KMS-11 (cell line): ENCODE results near the gene CRLF2.

Experiments used
- H2AFZ ChIP-seq: fragments of 200-600 bp; sonication (generic); 2 replicates; pipeline ENCODE4 v1.6.1; 2016; ENCODE audit warnings: antibody characterized with exemption, mixed run types, low read depth
- H3K27ac ChIP-seq: fragments of 200-600 bp; sonication (generic); 2 replicates; pipeline ENCODE4 v1.6.1; 2016; ENCODE audit warnings: mild to moderate bottlenecking, mixed run types
- H3K27me3 ChIP-seq: fragments of 200-600 bp; sonication (generic); 2 replicates; pipeline ENCODE4 v1.6.1; 2017; ENCODE audit warnings: mild to moderate bottlenecking, low read depth, mixed run types, moderate library complexity; ENCODE audit not compliant: insufficient read depth
- H3K36me3 ChIP-seq: fragments of 200-600 bp; sonication (generic); 2 replicates; pipeline ENCODE4 v1.6.1; 2017; ENCODE audit warnings: mild to moderate bottlenecking, mixed run types; ENCODE audit not compliant: insufficient read depth
- H3K4me1 ChIP-seq: fragments of 200-600 bp; sonication (generic); 2 replicates; pipeline ENCODE4 v1.6.1; 2016; ENCODE audit warnings: mild to moderate bottlenecking, low read depth, mixed run types; ENCODE audit not compliant: poor library complexity, severe bottlenecking
- H3K4me2 ChIP-seq: fragments of 200-600 bp; sonication (generic); 2 replicates; pipeline ENCODE4 v1.7.0; 2016; ENCODE audit warnings: mild to moderate bottlenecking, mixed run types
- H3K4me3 ChIP-seq: fragments of 200-600 bp; sonication (generic); IDR thresholded peaks from 2 replicates; pipeline ENCODE4 v1.6.1; 2017; ENCODE audit warnings: low read depth, low read length, mixed read lengths; ENCODE audit not compliant: insufficient read depth
- H3K79me2 ChIP-seq: fragments of 200-600 bp; sonication (generic); 2 replicates; pipeline ENCODE4 v1.6.1; 2016; ENCODE audit warnings: low read depth, mixed run types; ENCODE audit not compliant: insufficient read depth
- H3K9ac ChIP-seq: fragments of 200-600 bp; sonication (generic); 2 replicates; pipeline ENCODE4 v1.6.1; 2016; ENCODE audit warnings: mild to moderate bottlenecking, mixed run types
- H4K20me1 ChIP-seq: fragments of 200-600 bp; sonication (generic); 2 replicates; pipeline ENCODE4 v1.6.1; 2016; ENCODE audit warnings: mild to moderate bottlenecking, mixed run types; ENCODE audit not compliant: insufficient read depth
- CTCF ChIP-seq: fragments of 200-600 bp; sonication (generic); conservative IDR thresholded peaks from 2 replicates; pipeline ENCODE4 v1.6.1; 2017; ENCODE audit warnings: low read depth, mild to moderate bottlenecking, antibody characterized with exemption, low read length, moderate library complexity, mixed read lengths

CRLF2 gene

GRCh38 chrX:1150569-1151347, 61.7 kb downstream of the CRLF2 start:
- Histone ChIP-seq H3K79me2 (no peaks in the 10 kb centered on the region), H3K27me3 (no peaks in the 10 kb centered on the region; the same call in 1 of the 2 replicates), H3K4me2 (no peak overlapping the region), H3K9ac (no peak overlapping the region), H3K27ac (no peak overlapping the region), H4K20me1 (no peaks in the 10 kb centered on the region), H3K4me1 (no peaks in the 10 kb centered on the region), H3K4me3 (no peak overlapping the region), H3K36me3 (no peaks in the 10 kb centered on the region), H2AFZ (no peak overlapping the region)
- TF ChIP-seq CTCF: no peak

GRCh38 chrX:1147611-1148515, 64.6 kb downstream of the CRLF2 start:
- Histone ChIP-seq H4K20me1 (no peaks in the 10 kb centered on the region), H3K9ac (no peak overlapping the region), H3K4me2 (no peak overlapping the region), H3K27me3 (no peaks in the 10 kb centered on the region; the same call in 1 of the 2 replicates), H3K27ac (no peak overlapping the region), H3K79me2 (no peaks in the 10 kb centered on the region), H3K4me3 (no peak overlapping the region), H3K36me3 (no peaks in the 10 kb centered on the region), H3K4me1 (no peaks in the 10 kb centered on the region), H2AFZ (no peak overlapping the region)
- no peak for TF ChIP-seq CTCF

DNA sequence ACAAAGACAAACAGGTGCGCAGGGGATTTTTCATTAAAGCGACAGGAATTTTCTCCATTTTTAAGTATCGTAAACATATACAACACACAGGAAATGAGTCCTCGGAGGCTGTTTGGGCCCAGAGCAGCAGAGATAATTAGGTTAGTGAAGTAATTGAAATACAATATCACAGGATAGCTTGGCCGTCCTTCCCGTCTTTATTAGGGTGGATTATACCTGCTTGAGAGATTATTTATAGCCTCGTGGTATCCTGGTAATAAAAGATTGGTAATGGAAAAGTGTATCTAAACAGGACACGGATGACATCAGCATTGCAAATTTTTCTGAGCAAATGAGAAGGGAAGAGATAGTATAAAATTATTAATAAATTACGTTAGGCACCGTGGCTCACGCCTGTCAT, 68.2 kb downstream of the CRLF2 start:
- Histone ChIP-seq H3K27me3 (no peaks in the 10 kb centered on the region; the same call in 1 of the 2 replicates), H3K4me2 (no peak overlapping the region), H3K79me2 (no peaks in the 10 kb centered on the region), H3K27ac (no peak overlapping the region), H4K20me1 (no peaks in the 10 kb centered on the region), H3K4me3 (no peak overlapping the region), H3K36me3 (no peaks in the 10 kb centered on the region), H2AFZ (no peak overlapping the region), H3K4me1 (no peaks in the 10 kb centered on the region), H3K9ac (no peak overlapping the region)
- TF ChIP-seq CTCF: no peak
